DND-41 (cell line): Measurements from ENCODE around the gene ARPC4.

Experiments used
- ATAC-seq: fragments of 200-7000 bp; cut with Tn5 transposase; 3 replicates; pipeline ENCODE4 v1.9.1; 2021; ENCODE audit warnings: low read depth; ENCODE audit not compliant: insufficient read depth
- DNase-seq: peaks from one replicate; pipeline ENCODE4 v3.0.0-alpha.2; 2020
- H2AFZ ChIP-seq: 2 replicates; pipeline ENCODE4 v1.6.0; 2012; ENCODE audit warnings: low read depth, low read length
- H3K27ac ChIP-seq: 2 replicates; pipeline ENCODE4 v1.5.1; 2012; ENCODE audit warnings: low read length, inconsistent platforms
- H3K27me3 ChIP-seq: fragments of 200-600 bp; sonication (generic); 2 replicates; pipeline ENCODE4 v1.6.0; 2012; ENCODE audit warnings: low read length, mild to moderate bottlenecking, inconsistent platforms; ENCODE audit not compliant: insufficient read depth, poor library complexity
- H3K36me3 ChIP-seq: 2 replicates; pipeline ENCODE4 v1.5.1; 2012; ENCODE audit warnings: low read length, inconsistent platforms; ENCODE audit not compliant: insufficient read depth
- H3K4me1 ChIP-seq: 2 replicates; pipeline ENCODE4 v1.5.1; 2012; ENCODE audit warnings: mild to moderate bottlenecking, low read length; ENCODE audit not compliant: insufficient read depth
- H3K4me2 ChIP-seq: 2 replicates; pipeline ENCODE4 v1.6.0; 2012; ENCODE audit warnings: mild to moderate bottlenecking, moderate library complexity, low read length, inconsistent platforms; ENCODE audit not compliant: insufficient read depth
- H3K4me3 ChIP-seq, 2 experiments: fragments of 200-600 bp in 1 of 2; shearing (Covaris generic) in 1 of 2; 2 replicates each; pipeline ENCODE4 v1.5.1; 2012 to 2016; ENCODE audit warnings: inconsistent platforms in 2 of 2, low read length in 2 of 2, mild to moderate bottlenecking in 2 of 2, low read depth in 1 of 2, moderate library complexity in 1 of 2
- H3K79me2 ChIP-seq: 2 replicates; pipeline ENCODE4 v1.6.0; 2012; ENCODE audit warnings: low read length, inconsistent platforms; ENCODE audit not compliant: insufficient read depth
- H3K9ac ChIP-seq: 2 replicates; pipeline ENCODE4 v1.6.0; 2012; ENCODE audit warnings: low read depth, mild to moderate bottlenecking, inconsistent platforms, low read length, moderate library complexity
- H3K9me3 ChIP-seq: 2 replicates; pipeline ENCODE4 v1.5.1; 2012; ENCODE audit warnings: low read length, moderate library complexity, mild to moderate bottlenecking, inconsistent platforms; ENCODE audit not compliant: insufficient read depth, severe bottlenecking
- H4K20me1 ChIP-seq: 2 replicates; pipeline ENCODE4 v1.6.0; 2012; ENCODE audit warnings: low read length; ENCODE audit not compliant: insufficient read depth
- EZH2 ChIP-seq: IDR thresholded peaks from 3 replicates; pipeline ENCODE4 v1.6.1; 2012; ENCODE audit warnings: borderline replicate concordance, low read depth, mild to moderate bottlenecking, moderate library complexity, low read length, inconsistent platforms; ENCODE audit not compliant: severe bottlenecking
- TF ChIP-seq, protein P1 (sequence below): IDR thresholded peaks from 2 replicates; pipeline ENCODE4 v1.5.1; 2012; ENCODE audit warnings: borderline replicate concordance, low read length, moderate library complexity, mild to moderate bottlenecking; ENCODE audit not compliant: poor library complexity, severe bottlenecking; ENCODE audit errors: extremely low read depth

Gene ARPC4

GRCh38 chr3:9761919-9762318, 31.0 kb upstream of the ARPC4 start:
- H4K20me1 ChIP-seq: no peaks in the 10 kb centered on the region
- TF ChIP-seq, protein P1, sequence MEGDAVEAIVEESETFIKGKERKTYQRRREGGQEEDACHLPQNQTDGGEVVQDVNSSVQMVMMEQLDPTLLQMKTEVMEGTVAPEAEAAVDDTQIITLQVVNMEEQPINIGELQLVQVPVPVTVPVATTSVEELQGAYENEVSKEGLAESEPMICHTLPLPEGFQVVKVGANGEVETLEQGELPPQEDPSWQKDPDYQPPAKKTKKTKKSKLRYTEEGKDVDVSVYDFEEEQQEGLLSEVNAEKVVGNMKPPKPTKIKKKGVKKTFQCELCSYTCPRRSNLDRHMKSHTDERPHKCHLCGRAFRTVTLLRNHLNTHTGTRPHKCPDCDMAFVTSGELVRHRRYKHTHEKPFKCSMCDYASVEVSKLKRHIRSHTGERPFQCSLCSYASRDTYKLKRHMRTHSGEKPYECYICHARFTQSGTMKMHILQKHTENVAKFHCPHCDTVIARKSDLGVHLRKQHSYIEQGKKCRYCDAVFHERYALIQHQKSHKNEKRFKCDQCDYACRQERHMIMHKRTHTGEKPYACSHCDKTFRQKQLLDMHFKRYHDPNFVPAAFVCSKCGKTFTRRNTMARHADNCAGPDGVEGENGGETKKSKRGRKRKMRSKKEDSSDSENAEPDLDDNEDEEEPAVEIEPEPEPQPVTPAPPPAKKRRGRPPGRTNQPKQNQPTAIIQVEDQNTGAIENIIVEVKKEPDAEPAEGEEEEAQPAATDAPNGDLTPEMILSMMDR: no peak
- TF ChIP-seq EZH2: no peak
- ATAC-seq: no peak

GRCh38 chr3:9762871-9763270, 30.0 kb upstream of the ARPC4 start:
- TF ChIP-seq, protein P1: no peak
- no peak for TF ChIP-seq EZH2
- no peak overlapping the region for H3K4me3 ChIP-seq
- no peak overlapping the region for H3K9ac ChIP-seq
- ATAC-seq (no peak), DNase-seq (no peak)
- H3K4me2 ChIP-seq: no peak overlapping the region
- H3K27me3 ChIP-seq: no peaks in the 10 kb centered on the region
- no peaks in the 10 kb centered on the region for H3K36me3 ChIP-seq
- no peak overlapping the region for H2AFZ ChIP-seq
- H3K9me3 ChIP-seq: no peaks in the 10 kb centered on the region
- no peaks in the 10 kb centered on the region for H4K20me1 ChIP-seq
- no peaks in the 10 kb centered on the region for H3K79me2 ChIP-seq
- no peaks in the 10 kb centered on the region for H3K4me1 ChIP-seq
- no peak overlapping the region for H3K27ac ChIP-seq

More at GRCh38 chr3:9761919-9762318, 31.0 kb upstream of the ARPC4 start:
- no peak for DNase-seq
- H3K27me3 ChIP-seq: no peaks in the 10 kb centered on the region
- peaks cover 7% of the 10 kb centered on the region for H3K36me3 ChIP-seq
- no peaks in the 10 kb centered on the region for H3K4me1 ChIP-seq
- no peak overlapping the region for H3K27ac ChIP-seq
- H3K4me3 ChIP-seq: no peak overlapping the region
- H3K79me2 ChIP-seq: no peaks in the 10 kb centered on the region
- H3K9ac ChIP-seq: no peak overlapping the region
- no peak overlapping the region for H2AFZ ChIP-seq
- no peak overlapping the region for H3K4me2 ChIP-seq
- no peaks in the 10 kb centered on the region for H3K9me3 ChIP-seq

- Histone ChIP-seq H3K4me3 (no peak overlapping the region), H2AFZ (no peak overlapping the region), H4K20me1 (0 out of 2 replicates have a peak, but pooled peaks cover 7% of the 10 kb centered on the region), H3K27ac (no peak overlapping the region), H3K9ac (no peak overlapping the region), H3K4me1 (no peaks in the 10 kb centered on the region), H3K27me3 (no peaks in the 10 kb centered on the region), H3K9me3 (no peaks in the 10 kb centered on the region), H3K36me3 (no peaks in the 10 kb centered on the region), H3K4me2 (no peak overlapping the region), H3K79me2 (no peaks in the 10 kb centered on the region)
- ATAC-seq (no peak), DNase-seq (no peak)
- TF ChIP-seq EZH2: no peak
- TF ChIP-seq, protein P1: no peak
Observed at GRCh38 chr3:9765865-9766264, 27.0 kb upstream of the ARPC4 start.

DNA sequence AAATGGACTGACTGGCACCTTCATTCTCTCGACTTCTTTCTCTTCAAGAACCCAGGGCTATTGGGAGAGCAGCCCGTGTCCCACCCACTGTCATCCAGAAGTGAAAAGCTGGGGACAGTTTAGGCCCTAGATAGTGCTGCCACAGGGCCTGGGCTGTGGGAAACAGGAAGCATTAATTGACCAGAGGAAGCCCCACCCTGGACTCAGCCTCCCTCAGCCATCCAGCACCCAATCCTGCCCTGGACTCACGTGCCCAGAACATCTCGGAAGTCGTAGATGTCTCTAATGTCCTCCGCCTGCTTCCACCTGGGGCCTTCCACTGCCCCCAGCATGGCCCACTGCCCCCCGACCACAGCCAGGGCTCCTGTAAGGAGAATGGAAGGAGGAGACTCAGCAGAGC, 25.5 kb upstream of the ARPC4 start:
- H3K4me2 ChIP-seq: no peak overlapping the region
- H3K27me3 ChIP-seq: no peaks in the 10 kb centered on the region
- no peak overlapping the region for H3K4me3 ChIP-seq
- no peaks in the 10 kb centered on the region for H3K36me3 ChIP-seq
- 0 out of 2 replicates have a peak, but pooled peaks cover 7% of the 10 kb centered on the region for H4K20me1 ChIP-seq
- DNase-seq (no peak), ATAC-seq (no peak)
- H3K79me2 ChIP-seq: no peaks in the 10 kb centered on the region
- no peaks in the 10 kb centered on the region for H3K4me1 ChIP-seq
- no peak overlapping the region for H3K9ac ChIP-seq
- no peaks in the 10 kb centered on the region for H3K9me3 ChIP-seq
- H3K27ac ChIP-seq: no peak overlapping the region
- no peak overlapping the region for H2AFZ ChIP-seq
- no peak for TF ChIP-seq EZH2
- TF ChIP-seq, protein P1: no peak
